NCI-H1694 (cell line): ENCODE measurements around the gene SERPINB6.
A peak's percentile ranks its signal among the peaks of the same experiment; 100 is the strongest.
"Not testable (repeated sequence)": the region's sequence is repeated elsewhere in the genome, so short reads cannot be mapped to it uniquely, and the experiment has no call there.

Source experiments
- DNase-seq: peaks from one replicate; lab custom pipeline; 2025; lab: John Stamatoyannopoulos, UW

SERPINB6 gene

DNA sequence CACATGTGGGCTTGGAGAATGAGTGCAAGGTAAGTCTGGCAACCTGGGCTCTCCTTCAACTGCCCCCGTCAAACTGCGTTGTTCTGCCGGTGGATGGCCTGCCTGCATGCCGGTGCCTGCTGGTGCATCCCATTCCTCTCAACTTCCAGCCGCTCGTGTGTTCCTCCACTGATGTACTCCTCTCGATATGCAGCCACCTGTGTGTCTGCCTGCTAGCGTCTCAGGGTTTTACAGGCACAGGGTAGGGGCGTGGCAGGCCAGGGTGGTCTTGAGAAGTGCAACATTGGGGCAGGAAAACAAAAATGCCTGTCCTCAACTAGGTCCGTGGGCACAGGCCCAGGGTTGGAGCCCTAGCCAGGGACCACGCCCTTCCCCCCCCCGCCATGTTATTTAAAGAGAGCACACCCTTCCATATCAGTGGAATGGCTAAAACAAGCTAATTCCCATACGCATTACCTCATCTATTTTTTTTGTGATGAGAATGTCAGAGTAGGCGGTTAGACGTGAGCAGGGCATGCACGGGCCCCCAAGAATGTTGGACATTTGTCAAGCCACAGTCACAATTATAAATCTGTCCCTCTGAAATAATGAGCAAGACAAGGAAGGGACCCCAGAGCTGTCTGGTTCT, 33.2 kb downstream of the SERPINB6 start:
- DNase-seq, result no peak

DNA sequence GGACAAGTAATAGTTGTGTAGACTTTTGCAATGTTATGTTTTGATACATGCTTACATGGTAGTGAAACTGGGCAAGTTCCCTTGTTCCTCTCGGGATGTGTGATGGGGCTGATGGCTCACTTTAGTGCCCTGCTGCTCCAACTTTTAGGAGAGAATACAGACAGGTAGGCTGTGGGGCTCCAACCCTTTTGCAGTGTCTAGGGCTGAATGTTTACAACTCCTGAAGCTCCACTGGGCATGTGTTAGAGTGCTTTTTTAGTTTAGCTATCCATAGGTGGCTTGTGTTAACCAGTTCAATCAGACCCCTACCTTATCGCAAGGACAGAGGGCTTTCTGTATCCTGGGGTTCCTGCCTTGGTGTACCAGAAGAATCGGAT, 33.8 kb downstream of the SERPINB6 start:
- DNase-seq, result no peak

- no peak for DNase-seq
Observed at GRCh38 chr6:2935566-2936291, 35.6 kb downstream of the SERPINB6 start.

DNA sequence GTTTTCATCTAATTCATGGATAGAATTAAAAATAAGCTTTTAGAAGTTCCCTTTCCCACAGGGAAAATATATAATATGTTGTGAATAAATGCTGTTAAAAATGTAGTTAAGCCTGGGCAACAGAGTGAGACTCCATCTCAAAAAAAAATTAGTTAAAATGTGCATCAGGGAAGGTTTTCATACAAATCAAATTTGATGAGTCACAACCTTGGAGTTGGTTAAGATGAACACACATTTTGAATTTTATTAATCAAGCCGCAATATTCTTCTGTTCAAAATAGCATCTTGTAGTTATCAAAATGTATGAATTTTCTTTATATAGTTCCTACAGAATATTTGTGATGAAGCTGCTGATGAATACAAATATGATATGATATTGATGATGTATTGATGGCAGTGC, 37.3 kb downstream of the SERPINB6 start:
- no peak for DNase-seq

DNA sequence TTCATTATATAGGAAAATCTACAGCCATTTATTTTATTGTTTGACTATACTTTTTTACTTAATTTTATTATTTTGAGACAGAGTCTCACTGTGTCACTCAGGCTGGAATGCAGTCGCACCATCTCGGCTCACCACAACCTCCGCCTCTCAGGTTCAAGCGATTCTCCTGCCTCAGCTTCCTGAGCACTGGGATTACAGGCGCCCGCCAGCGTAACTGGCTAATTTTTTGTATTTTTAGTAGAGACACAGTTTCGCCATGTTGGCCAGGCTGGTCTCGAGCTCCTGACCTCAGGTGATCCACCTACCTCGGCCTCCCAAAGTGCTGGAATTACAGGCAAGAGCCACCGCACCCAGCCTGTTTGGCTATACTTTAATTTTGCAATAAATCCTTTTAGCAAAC, 38.5 kb downstream of the SERPINB6 start:
- not testable (repeated sequence) for DNase-seq

- peak; percentile 25 for DNase-seq
Observed at GRCh38 chr6:2931970-2932748, 39.2 kb downstream of the SERPINB6 start.

DNA sequence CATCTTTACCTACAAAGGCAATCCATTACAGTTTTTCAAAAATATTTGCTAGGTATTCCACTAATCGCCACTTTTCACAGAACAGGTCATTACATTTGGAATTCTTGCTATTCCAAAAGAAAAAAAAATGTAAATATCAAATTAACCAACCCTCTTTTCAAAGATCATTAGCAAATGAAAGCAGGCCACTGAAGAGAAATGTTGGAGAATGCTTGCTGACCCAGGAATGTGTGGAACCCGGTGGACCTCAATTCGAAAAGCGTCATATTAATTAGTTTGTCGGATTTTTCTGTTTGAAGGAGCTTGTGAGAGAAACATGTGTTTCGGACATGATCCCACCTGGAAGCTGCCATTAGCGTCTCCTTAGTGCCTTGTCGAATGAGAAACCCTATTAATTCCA, 40.3 kb downstream of the SERPINB6 start:
- no peak for DNase-seq

DNA sequence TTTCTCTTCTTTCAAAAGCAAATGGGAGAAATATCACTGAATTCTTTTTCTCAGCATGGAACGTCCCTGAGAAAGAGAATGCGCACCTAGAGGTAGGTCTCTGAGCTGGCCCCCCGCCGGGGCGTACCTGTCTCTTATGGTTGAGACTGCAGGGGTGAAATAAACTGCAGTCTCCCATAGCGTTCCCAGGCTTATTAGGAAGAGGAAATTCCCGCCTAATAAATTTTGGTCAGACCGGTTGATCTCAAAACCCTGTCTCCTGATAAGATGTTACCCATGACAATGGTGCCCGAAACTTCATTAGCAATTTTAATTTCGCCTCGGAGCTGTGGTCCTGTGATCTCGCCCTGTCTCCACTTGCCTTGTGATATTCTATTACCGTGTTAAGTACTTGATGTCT, 43.4 kb downstream of the SERPINB6 start:
- DNase-seq, result not testable (repeated sequence)

DNA sequence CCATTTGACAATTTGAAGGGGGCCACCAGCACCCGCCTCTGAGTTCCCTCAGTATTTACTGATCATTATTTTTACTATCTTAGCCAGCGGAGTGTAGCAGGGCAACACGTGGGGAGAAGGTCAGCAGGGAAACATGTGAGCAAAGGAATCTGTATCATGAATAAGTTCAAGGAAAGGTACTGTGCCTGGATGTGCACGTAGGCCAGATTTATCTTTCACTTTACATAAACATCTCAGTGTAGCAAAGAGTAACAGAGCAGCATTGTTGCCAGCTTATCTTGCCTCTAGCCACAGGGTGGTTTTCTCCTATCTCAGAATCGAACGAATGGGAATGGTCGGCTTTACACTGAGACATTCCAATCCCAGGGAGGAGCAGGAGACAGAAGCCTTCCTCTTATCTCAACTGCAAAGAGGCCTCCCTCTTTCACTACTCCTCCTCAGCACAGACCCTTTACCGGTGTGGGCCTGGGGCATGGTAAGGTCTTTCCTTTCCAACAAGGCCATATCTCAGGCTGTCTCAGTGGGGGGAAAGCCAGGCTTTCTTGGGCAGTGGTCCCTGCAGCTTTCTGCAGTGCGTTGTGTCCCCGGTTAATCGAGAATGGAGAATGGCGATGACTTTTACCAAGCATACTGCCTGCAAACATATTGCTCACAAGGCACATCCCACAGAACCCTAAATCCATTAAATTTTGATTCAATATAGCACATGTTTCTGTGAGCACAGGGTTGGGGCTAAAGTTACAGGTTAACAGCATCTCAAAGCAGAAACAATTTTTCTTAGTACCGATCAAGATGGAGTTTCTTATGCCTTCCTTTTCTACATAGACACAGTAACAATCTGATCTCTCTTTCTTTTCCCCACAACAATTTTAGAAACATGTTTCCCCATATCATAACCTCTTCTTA, 45.3 kb downstream of the SERPINB6 start:
- DNase-seq, result not testable (repeated sequence)

GRCh38 chr6:2921520-2922115, 49.7 kb downstream of the SERPINB6 start:
- no peak for DNase-seq

DNA sequence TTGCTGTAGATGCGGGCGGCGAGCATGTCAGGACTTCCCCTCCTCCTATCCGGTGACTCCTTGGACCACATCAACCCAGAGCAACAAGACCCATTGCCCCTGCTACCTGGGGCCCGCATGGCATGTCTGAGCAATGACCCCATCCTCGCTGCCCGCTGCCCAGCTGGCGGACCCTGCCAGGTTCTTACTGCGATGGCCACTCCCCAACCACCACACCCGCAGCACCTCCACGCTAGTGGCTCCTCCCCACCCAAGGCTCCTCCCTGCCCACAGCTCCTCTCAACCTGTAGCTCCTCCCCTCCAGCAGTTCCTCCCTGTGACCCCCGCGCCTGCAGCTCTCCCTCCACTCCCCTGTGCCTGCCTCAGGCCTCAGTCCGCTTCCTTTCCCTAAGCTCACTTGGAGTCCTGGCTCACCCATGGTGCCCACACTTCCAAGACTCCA, 50.7 kb downstream of the SERPINB6 start:
- DNase-seq, result no peak

DNA sequence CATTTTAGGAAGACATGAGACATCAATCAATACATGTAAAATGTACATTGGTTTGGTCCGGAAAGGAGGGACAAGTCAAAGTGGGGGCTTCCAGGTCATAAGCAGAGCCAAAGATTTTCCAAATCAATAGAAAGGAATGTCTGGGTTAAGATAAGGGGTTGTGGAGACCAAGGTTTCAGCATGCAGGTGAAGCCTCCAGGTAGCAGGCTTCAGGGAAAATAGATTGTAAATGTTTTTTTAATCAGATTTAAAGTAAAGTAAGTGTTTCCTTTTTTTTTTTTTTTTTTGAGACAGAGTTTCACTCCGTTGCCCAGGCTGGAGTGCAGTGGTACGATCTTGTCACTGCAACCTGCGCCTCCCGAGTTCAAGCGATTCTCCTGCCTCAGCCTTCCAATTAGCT, 51.5 kb downstream of the SERPINB6 start:
- DNase-seq, result no peak

GRCh38 chr6:2919401-2919800, 52.0 kb downstream of the SERPINB6 start:
- no peak for DNase-seq

- DNase-seq, result no peak
Observed at GRCh38 chr6:2918936-2919335, 52.4 kb downstream of the SERPINB6 start.

DNA sequence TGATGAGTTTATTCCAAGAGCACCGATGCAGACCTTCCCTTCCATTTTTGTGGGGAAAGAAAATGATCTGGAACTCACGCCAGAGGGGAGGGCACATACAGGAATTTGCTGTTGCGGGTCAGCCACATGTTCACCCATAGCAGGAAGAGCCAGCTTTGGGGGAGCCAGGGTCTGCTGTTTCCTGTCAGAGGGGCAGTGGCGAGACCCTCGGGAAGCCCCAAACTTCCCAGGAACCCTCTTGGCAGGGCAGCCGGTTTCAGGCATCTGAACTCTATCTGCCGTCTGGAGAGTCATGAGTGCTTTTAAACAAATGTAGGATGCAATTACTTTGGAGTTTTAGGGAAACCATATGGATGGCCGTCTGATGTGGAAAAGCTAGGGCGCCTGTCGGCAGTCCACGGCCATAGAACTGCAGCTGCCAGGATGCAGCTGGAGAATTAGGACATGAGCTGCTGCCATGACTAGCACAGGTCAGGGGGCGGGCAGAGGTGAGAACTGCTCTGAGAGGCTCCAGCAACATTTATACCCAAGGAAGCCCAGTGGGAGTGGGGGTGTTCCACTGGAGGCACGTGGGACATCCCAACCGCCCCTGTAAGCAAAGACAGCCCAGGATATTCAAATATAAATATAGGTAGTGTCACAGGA, 53.4 kb downstream of the SERPINB6 start:
- no peak for DNase-seq

DNA sequence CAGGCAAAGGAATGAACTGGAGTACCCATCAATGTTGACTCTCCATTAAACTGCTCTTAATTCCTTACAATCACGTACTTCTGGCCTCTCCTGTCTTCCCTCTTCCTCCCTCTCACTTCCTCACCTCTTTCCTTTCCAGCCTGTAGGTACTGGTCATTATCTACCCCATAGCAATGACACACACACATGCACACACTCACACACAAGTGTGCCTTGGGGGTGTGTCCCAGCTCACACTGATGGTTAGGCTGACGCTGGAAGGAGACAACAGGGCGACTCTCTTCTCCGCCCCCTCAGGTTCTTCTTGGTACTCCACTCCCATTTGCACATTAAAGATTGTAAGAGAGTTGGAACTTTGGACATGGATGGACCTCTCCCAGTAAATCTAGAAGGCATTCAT, 54.3 kb downstream of the SERPINB6 start:
- DNase-seq, result no peak

- DNase-seq, result no peak
Observed at GRCh38 chr6:2916158-2916925, 55.0 kb downstream of the SERPINB6 start.

- no peak for DNase-seq
Observed at GRCh38 chr6:2915150-2915549, 56.2 kb downstream of the SERPINB6 start.

DNA sequence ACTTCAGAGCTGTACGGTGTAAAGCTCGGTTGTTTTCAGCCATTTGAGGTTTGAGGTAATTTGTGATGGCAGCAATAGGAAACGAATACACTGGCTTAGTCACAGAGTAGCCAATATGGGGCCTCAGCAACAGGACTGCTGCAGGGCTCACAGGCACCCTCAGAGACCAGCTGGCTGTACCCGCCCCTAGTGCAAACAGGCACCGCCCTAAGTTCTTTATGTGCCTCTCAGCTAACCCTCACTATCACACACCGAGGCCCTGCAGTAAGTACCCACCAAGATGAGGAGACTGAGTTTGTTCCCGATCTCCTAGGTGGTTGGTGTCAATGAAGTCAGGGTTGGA, 57.1 kb downstream of the SERPINB6 start:
- no peak for DNase-seq

- DNase-seq, result no peak
Observed at GRCh38 chr6:2913621-2914317, 57.6 kb downstream of the SERPINB6 start.
